22Rv1 (cell line): ENCODE results near the gene GADL1.

Source experiments
- H3K27ac ChIP-seq: fragments of 450-650 bp; 2 replicates; pipeline ENCODE4 v1.5.1; 2017
- ZFX ChIP-seq: fragments of 450-650 bp; IDR thresholded peaks from 2 replicates; pipeline ENCODE4 v1.6.1; 2017; ENCODE audit warnings: antibody characterized with exemption, borderline replicate concordance
- TF ChIP-seq, protein P1 (sequence below): fragments of 450-650 bp; IDR thresholded peaks from 2 replicates; pipeline ENCODE4 v1.5.1; 2017; ENCODE audit warnings: mild to moderate bottlenecking

GADL1 gene

DNA sequence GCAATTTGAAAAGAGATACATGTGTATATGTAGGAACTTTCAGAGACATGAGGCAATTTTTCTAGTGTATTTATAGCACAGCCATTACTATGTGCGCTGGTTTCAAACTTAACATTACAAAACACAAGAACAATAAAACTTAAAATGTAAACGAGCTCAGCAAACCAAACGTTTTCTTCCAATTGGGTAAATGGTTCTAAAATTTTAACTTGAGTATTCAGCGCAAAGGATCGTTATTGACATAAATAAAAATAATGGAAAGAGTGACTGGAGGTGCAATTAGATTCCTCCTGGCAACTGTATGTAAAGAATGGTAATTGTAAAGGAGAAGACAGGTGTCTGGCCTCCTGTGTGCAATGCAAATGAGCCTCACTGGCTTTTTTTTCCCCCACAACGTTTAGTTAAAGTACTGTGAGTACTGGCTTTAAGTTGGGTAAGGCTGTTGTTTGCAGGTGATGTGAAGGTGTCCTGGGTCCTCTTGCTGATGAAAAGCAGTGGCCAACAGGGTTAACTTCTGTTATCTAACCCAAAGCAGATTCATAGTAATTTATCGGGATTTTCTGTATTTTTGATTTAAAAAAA is 14.1 kb upstream of the GADL1 start:
- TF ChIP-seq, protein P1, sequence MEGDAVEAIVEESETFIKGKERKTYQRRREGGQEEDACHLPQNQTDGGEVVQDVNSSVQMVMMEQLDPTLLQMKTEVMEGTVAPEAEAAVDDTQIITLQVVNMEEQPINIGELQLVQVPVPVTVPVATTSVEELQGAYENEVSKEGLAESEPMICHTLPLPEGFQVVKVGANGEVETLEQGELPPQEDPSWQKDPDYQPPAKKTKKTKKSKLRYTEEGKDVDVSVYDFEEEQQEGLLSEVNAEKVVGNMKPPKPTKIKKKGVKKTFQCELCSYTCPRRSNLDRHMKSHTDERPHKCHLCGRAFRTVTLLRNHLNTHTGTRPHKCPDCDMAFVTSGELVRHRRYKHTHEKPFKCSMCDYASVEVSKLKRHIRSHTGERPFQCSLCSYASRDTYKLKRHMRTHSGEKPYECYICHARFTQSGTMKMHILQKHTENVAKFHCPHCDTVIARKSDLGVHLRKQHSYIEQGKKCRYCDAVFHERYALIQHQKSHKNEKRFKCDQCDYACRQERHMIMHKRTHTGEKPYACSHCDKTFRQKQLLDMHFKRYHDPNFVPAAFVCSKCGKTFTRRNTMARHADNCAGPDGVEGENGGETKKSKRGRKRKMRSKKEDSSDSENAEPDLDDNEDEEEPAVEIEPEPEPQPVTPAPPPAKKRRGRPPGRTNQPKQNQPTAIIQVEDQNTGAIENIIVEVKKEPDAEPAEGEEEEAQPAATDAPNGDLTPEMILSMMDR: no peak
- no peak for TF ChIP-seq ZFX
- no peak overlapping the region for H3K27ac ChIP-seq

DNA sequence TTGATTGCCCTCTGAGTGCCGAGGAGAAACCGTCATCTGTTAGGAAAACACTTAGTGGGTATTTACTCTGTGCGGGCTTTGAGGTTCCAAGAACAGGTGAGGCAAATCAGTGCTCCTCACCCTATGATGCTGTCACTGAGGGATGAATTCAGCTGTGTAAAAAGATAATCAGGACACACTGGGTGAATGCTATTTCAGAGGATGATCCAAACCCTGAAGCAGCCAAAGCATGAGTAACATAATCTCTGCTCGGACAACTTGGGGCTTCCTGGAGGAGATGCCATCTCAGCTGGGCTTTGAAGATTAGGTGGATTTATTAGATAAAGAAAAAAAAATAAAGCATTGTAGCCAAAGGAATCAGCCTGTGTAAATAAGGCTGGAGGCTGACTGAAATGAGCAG is 10.5 kb upstream of the GADL1 start:
- no peak overlapping the region for H3K27ac ChIP-seq
- no peak for TF ChIP-seq ZFX
- TF ChIP-seq, protein P1: no peak

DNA sequence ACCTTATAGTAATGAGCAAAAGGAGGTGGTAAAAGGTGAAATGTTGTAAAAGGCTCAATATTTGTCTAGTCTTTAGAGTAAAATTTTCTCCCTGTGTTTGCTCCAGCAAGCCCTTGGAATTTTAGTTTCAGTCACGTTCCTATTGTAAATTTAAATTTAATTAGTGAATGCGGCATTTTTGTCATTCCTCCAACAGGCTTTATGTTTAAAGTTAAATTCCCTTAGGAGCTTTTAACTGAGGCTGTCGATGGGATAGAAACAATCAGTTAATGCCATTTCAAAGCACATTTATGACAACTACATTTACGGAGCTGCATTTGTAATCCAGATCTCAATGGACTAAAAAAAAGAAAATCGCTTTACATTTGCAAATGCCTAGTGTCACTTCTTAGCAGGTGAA is 868 bp upstream of the GADL1 start:
- no peak overlapping the region for H3K27ac ChIP-seq
- no peak for TF ChIP-seq ZFX
- TF ChIP-seq, protein P1: no peak

DNA sequence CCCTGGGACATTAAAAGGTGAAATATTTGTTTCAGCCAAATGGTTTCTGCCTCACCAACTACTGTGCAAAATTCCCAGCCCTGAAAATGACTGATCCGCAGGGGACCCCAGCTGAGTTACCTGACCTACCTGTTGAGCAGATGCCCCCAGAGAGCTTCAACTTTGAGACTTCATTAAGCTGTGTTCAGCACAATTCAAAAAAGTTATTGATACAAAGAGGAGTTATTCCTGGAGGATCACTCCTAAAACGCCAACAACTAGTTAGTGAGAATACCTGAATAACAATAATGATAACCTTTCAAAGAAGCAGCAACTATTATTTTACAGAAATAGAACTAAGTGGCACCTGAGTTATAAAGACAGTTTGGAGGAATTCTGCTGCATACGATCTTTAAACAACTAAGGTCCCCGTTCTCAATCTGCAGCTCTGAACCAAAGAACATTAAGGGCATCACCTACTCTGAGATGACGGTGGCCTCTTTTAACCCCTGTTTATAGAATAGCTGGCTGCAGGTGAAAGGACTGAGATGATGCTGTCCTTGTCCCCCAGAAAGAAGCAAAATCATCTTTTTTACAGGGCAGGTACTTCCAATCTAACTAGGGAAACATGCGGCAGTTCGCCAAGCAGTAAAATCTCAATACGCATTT is 659 bp downstream of the GADL1 start:
- no peak overlapping the region for H3K27ac ChIP-seq
- TF ChIP-seq ZFX: no peak
- TF ChIP-seq, protein P1: no peak

DNA sequence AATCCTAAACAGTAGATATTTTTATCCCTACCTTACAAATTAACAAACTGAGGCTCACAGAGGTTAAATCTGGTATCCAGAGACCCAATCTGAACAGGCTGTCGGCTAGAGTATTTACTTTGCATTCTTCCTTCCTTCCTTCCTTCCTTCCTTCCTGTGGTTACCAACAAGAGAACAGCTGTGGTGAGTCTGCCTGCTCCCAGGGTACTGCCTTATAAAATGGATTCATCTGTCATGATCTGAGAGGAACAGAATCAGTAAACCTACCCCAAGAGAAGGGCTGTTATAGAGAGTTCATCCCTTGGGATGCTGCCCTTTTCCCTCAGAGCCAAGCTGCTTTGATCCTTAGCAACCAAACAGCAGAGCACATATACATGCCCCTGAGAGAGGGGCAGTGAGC is 3.6 kb downstream of the GADL1 start:
- no peak for TF ChIP-seq ZFX
- TF ChIP-seq, protein P1: no peak
- H3K27ac ChIP-seq: no peak overlapping the region

DNA sequence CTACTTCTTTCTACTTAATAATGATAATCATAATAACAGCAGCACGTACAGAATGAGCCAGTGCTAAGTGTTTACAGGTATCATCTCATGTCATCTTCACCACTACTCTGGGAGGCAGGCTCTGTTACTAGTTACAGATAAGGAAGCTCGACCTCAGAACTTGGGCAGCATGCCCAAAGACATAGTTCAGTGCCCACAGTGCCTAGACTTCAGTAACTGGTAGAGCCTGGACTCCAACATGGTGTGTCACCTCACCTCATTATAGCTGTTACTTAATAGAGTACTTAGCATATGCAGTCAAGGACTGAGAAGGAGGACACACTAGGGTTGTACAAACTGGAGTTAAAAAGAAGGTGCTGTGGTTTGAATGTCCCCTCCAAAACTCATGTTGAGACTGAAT is 7.6 kb downstream of the GADL1 start:
- H3K27ac ChIP-seq: no peak overlapping the region
- TF ChIP-seq ZFX: no peak
- TF ChIP-seq, protein P1: no peak

DNA sequence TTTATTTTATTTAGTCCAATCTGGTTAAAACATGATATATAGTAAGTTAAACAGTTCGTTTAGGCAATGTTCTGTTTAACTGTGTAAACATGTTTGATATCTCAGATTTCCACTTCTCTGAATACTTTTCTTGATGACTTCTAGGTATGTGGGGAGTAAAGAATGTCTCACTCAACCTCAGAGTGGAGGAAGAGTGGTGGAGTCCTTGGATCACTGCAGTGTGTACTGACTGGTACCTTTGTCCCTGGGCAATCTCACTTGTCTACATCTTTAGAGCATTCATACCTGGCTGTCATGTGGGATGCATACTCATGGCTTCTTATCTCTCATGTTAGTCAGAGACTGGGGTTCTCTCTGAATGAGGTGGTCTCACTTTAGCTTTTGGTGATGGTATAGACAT is 15.6 kb downstream of the GADL1 start:
- H3K27ac ChIP-seq: no peak overlapping the region
- no peak for TF ChIP-seq ZFX
- TF ChIP-seq, protein P1: no peak
